Measurements from ENCODE around the gene POLR3G. TPM values are rescaled to one million over a fixed set of nuclear protein-coding genes. Genes with fewer than 3 reads are reported as not detected.

POLR3G gene
- total RNA-seq, 1 experiment from 2014 or later = 13.6 TPM

DNA sequence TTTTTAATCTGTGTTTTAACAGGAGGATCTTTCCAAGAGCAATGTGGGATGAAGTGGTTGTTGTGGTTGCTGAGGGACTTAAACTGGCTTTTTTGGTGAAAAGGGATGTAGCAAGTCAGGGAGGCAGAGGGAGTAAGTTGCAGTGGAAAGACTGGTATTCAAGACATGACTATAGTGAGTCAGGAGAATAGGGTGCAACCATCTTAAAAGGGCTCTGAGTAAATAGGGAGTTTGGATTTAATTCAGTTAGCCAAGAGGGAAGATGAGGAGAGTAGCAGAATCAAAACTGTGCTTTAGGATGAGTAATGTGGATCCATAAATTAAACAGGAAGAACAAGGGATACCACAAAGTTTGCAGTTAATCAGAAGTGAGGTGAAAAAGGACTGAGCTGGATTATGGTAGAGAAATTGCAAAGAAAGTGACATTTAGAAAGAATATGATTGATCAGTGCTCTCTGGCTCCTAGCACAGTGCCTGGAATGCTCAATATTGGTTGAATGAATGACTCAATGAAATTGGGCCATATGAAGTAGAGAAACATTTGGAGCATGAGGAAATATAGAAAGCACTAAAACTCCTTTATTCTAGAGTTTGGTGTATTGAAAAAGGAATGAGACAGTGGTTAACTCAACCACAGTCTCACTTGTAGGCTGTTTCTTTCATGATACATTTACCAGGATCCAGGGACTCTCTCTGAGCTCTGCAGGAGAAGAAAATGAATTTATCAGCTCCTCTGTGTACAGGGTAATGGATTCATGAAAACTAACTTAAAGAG lies 5.1 kb downstream of the POLR3G start:
- CTCF ChIA-PET = no interaction called here
- H3K36me3 Mint-ChIP-seq (ENCODE audit: insufficient read depth, unreplicated experiment) = no peaks in the 10 kb centered on the region
- H3K4me3 Mint-ChIP-seq (ENCODE audit: unreplicated experiment) = no peak overlapping the region
- POLR2A ChIA-PET = no interaction called here
- no peak for DNase-seq (ENCODE audit: unreplicated experiment)
- no peaks in the 10 kb centered on the region for H3K9me3 Mint-ChIP-seq (ENCODE audit: unreplicated experiment)
- no TSS peak for BruUV-seq (replicated peaks)
- H3K4me1 Mint-ChIP-seq (ENCODE audit: insufficient read depth, unreplicated experiment) = peaks cover 12% of the 10 kb centered on the region
- intact Hi-C loops (cut with micrococcal nuclease) = no loop called here
- no peak overlapping the region for H3K27ac Mint-ChIP-seq (ENCODE audit: low read depth, unreplicated experiment)
- TF ChIP-seq, protein P1, sequence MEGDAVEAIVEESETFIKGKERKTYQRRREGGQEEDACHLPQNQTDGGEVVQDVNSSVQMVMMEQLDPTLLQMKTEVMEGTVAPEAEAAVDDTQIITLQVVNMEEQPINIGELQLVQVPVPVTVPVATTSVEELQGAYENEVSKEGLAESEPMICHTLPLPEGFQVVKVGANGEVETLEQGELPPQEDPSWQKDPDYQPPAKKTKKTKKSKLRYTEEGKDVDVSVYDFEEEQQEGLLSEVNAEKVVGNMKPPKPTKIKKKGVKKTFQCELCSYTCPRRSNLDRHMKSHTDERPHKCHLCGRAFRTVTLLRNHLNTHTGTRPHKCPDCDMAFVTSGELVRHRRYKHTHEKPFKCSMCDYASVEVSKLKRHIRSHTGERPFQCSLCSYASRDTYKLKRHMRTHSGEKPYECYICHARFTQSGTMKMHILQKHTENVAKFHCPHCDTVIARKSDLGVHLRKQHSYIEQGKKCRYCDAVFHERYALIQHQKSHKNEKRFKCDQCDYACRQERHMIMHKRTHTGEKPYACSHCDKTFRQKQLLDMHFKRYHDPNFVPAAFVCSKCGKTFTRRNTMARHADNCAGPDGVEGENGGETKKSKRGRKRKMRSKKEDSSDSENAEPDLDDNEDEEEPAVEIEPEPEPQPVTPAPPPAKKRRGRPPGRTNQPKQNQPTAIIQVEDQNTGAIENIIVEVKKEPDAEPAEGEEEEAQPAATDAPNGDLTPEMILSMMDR (IDR thresholded peaks at IDR 0.05; ENCODE audit: unreplicated experiment) = no peak
- no peaks in the 10 kb centered on the region for H3K27me3 Mint-ChIP-seq (ENCODE audit: insufficient read depth, unreplicated experiment)

DNA sequence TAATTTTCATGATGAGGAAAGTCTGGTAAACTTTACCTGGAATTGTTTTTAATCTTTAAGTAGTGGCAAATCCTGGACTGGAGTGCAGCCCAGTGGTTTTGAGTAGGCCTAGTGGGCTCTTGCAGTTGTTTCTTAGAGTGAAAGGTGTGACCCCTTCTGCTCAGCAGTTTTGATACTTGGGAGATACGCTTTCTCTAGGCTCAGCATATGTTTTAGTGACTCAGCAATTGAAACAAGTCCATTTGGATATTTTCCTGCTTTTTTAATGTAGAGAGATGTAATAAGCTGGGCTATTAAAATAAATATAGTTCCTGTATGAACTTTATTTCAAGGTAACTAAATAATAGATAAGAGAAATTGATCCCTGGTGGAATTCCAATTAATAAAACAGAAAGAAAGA lies 6.0 kb downstream of the POLR3G start:
- TF ChIP-seq, protein P1 (IDR thresholded peaks at IDR 0.05; ENCODE audit: unreplicated experiment) = no peak
- Mint-ChIP-seq H3K36me3 (ENCODE audit: insufficient read depth, unreplicated experiment) (no peaks in the 10 kb centered on the region), H3K27ac (ENCODE audit: low read depth, unreplicated experiment) (no peak overlapping the region), H3K9me3 (ENCODE audit: unreplicated experiment) (no peaks in the 10 kb centered on the region), H3K27me3 (ENCODE audit: insufficient read depth, unreplicated experiment) (no peaks in the 10 kb centered on the region), H3K4me3 (ENCODE audit: unreplicated experiment) (no peak overlapping the region), H3K4me1 (ENCODE audit: insufficient read depth, unreplicated experiment) (peaks cover 12% of the 10 kb centered on the region)
- CTCF ChIA-PET = interaction anchor here (1.5 kb wide), 1 partner anchor 50 kb away, joined by 4 read pairs; no protein-coding TSS in a partner anchor
- POLR2A ChIA-PET = no interaction called here
- no TSS peak for BruUV-seq (replicated peaks)
- intact Hi-C loops (cut with micrococcal nuclease) = no loop called here
- DNase-seq (ENCODE audit: unreplicated experiment) = no peak

DNA sequence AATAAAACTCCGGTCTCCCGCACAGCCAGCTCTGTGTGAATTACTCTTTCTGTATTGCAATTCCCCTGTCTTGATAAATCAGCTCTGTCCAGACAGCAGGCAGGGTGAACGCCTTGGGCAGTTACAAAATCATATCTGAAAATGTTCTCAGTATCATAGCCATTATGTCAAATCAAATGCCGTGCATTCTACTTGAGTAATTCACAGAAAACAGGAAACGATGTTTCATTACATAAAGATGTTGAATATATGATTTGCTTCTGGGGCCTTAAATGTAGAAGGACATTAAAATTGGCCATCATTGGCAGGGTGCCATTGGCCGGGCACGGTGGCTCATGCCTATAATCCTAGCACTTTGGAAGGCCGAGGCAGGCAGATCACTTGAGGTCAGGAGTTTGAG lies 8.5 kb downstream of the POLR3G start:
- H3K4me1 Mint-ChIP-seq (ENCODE audit: insufficient read depth, unreplicated experiment) = no peaks in the 10 kb centered on the region
- CTCF ChIA-PET = interaction anchor here (0.5 kb wide), 1 partner anchor 369 kb away, joined by 3 read pairs; no protein-coding TSS in a partner anchor

DNA sequence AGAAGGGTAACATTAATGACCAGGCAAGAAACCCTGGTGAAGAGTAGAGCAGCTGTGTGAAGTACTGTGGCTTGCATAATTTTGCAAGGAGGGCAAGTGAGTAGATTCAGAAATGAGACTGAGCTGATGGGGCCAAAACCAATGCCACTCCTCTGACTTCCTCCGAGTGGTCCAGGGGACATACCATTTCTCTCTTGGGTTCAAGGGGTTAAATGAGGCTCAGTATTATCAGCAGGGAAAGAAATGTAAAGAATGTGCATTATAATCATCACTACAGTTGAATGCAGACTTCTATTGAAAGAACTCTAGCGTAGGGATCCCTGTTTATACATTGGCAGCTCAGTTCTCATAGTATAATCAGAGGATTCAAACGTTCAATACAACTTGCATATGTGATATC lies 9.9 kb downstream of the POLR3G start:
- no peaks in the 10 kb centered on the region for H3K4me1 Mint-ChIP-seq (ENCODE audit: insufficient read depth, unreplicated experiment)
- no peak overlapping the region for H3K4me3 Mint-ChIP-seq (ENCODE audit: unreplicated experiment)
- POLR2A ChIA-PET = interaction anchor here (0.7 kb wide), 1 partner anchor 8 kb away, joined by 3 read pairs; no protein-coding TSS in a partner anchor
- BruUV-seq (replicated peaks) = no TSS peak
- no peaks in the 10 kb centered on the region for H3K27me3 Mint-ChIP-seq (ENCODE audit: insufficient read depth, unreplicated experiment)
- intact Hi-C loops (cut with micrococcal nuclease) = no loop called here
- DNase-seq (ENCODE audit: unreplicated experiment) = no peak
- CTCF ChIA-PET = interaction anchor here (0.8 kb wide), 1 partner anchor 12 kb away, joined by 3 read pairs; no protein-coding TSS in a partner anchor
- peaks cover 6% of the 10 kb centered on the region for H3K36me3 Mint-ChIP-seq (ENCODE audit: insufficient read depth, unreplicated experiment)
- TF ChIP-seq, protein P1 (IDR thresholded peaks at IDR 0.05; ENCODE audit: unreplicated experiment) = no peak
- H3K27ac Mint-ChIP-seq (ENCODE audit: low read depth, unreplicated experiment) = no peak overlapping the region
- H3K9me3 Mint-ChIP-seq (ENCODE audit: unreplicated experiment) = no peaks in the 10 kb centered on the region

More for the DNA sequence above, 8.5 kb downstream of the POLR3G start:
- TF ChIP-seq, protein P1 (IDR thresholded peaks at IDR 0.05; ENCODE audit: unreplicated experiment) = no peak
- POLR2A ChIA-PET = interaction anchor here (0.7 kb wide), 1 partner anchor 12 kb away, joined by 3 read pairs; no protein-coding TSS in a partner anchor
- intact Hi-C loops (cut with micrococcal nuclease) = no loop called here
- no peak for DNase-seq (ENCODE audit: unreplicated experiment)
- no TSS peak for BruUV-seq (replicated peaks)
- no peak overlapping the region for H3K4me3 Mint-ChIP-seq (ENCODE audit: unreplicated experiment)
- H3K9me3 Mint-ChIP-seq (ENCODE audit: unreplicated experiment) = no peaks in the 10 kb centered on the region
- peaks cover 6% of the 10 kb centered on the region for H3K36me3 Mint-ChIP-seq (ENCODE audit: insufficient read depth, unreplicated experiment)
- no peaks in the 10 kb centered on the region for H3K27me3 Mint-ChIP-seq (ENCODE audit: insufficient read depth, unreplicated experiment)
- H3K27ac Mint-ChIP-seq (ENCODE audit: low read depth, unreplicated experiment) = no peak overlapping the region

Data from MCF 10A (cell line).